GM12892 (cell line): ENCODE data around the gene CHST10. TPM values are rescaled to one million over a fixed set of nuclear protein-coding genes. Genes with fewer than 3 reads are reported as not detected.
A peak's percentile ranks its signal among the peaks of the same experiment; 100 is the strongest.
"Not testable (repeated sequence)": the region's sequence is repeated elsewhere in the genome, so short reads cannot be mapped to it uniquely, and the experiment has no call there.

Experiments used
- DNase-seq: peaks from one replicate; pipeline ENCODE4 v3.0.0; 2011; ENCODE audit not compliant: insufficient read length
- FAIRE-seq: peaks from 2 replicates; lab custom pipeline; 2011; peaks lifted over from hg19 to GRCh38; lab: Jason Lieb, UNC
- POLR2A ChIP-seq: IDR thresholded peaks from 2 replicates; pipeline ENCODE4 v1.6.1; 2011; ENCODE audit warnings: low read depth, low read length, control low read depth
- POLR2AphosphoS5 ChIP-seq: IDR thresholded peaks from 2 replicates; pipeline ENCODE4 v1.6.1; 2011; ENCODE audit warnings: low read depth, low read length, control low read depth
- TAF1 ChIP-seq: IDR thresholded peaks from 2 replicates; pipeline ENCODE4 v1.6.1; 2011; ENCODE audit warnings: low read depth, mild to moderate bottlenecking, control low read depth, low read length, borderline replicate concordance
- polyA plus RNA-seq: library from polyadenylated mRNA; unstranded; fragments of >200 nt; gene quantifications from one replicate; pipeline ENCODE4 v1.2.1, GENCODE V29; 2012; ENCODE audit warnings: missing spikeins, inconsistent platforms; ENCODE audit not compliant: missing spikeins

The CHST10 gene, protein sequence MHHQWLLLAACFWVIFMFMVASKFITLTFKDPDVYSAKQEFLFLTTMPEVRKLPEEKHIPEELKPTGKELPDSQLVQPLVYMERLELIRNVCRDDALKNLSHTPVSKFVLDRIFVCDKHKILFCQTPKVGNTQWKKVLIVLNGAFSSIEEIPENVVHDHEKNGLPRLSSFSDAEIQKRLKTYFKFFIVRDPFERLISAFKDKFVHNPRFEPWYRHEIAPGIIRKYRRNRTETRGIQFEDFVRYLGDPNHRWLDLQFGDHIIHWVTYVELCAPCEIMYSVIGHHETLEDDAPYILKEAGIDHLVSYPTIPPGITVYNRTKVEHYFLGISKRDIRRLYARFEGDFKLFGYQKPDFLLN
- polyA plus RNA-seq = 6.6 TPM

DNA sequence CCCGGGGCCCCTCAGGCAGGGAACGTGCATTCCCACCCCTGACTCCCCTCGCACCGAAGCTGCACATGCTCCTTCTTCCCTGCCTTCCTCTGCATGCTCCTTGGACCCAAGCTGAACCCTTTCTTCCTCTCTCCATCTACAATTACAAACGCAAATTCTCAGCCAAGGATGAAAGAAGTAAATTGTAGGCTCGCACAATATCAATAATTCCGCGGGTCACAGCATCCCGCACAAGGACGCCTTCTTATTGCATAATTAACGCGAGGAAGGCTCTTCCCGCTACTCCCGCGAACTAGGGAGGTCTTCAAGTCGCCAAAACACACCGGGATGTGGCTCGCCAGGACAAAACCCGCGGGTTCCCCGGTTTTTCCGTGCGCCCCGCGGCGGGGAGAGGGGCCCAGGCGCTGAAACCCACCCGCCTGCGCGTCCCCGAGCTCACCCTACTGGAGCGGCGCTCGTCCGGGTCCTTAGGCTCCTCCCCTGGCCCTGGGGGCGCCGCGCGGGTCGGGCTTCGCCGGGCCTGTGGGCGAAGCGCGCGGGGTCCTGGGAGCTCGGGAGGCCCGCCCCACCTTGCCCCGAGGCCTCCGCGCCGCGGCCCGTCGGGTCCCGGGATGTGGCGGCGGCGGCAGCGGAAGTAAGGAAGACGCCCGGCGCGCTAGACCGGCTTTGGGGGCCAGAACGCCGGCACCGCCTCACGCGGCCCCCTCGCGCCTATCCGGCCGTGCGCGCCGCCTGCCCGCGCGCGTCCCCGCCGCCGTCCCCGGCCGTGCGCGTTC lies at the start of gene CHST10:
Gene CHST10, minus strand, starts transcription at position 734 of the 776 bp plus-strand sequence. CDS start 10,993 bp downstream, outside the sequence.
- FAIRE-seq (peak; percentile 27), DNase-seq (peak; percentile 85)

DNA sequence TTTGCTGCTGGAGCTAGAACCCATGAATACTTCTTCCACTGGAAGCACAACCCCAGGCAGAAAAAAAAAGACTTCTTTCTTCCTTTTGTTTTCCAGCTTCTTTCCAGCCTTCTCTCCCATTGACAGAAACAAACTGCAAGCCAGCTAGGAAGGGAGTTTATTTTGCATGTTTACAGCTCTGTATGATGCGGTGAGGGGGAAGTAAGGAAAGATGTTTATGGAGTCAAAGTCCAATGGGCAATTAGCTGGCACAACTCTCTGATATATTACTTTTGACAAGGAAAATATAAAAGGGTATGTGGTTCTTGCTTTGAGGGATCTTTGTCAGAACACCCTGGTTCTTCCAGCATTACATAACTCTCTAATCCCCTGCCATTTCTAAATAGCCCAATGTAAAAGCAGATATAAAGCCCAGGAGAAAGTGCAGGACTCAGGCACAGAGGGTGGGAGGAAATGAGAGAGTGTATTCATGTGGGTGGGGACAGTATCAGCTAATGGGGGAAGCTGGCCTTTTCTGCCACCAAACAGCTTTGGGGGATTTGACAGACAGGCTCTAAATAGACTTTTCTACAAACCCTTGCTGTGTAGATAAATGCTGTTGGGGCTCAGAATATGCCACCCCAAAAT lies 43.5 kb upstream of the CHST10 start:
- DNase-seq = no peak
- TF ChIP-seq TAF1 = no peak
- TF ChIP-seq POLR2AphosphoS5 = no peak
- TF ChIP-seq POLR2A = no peak
- FAIRE-seq = no peak

More for the DNA sequence above, at the start of gene CHST10:
- TF ChIP-seq TAF1 (peak; percentile 54; the same call in 1 of the 2 replicates), POLR2A (0 out of 2 replicates have a peak, but pooled peaks have one; percentile 57), POLR2AphosphoS5 (no peak)

DNA sequence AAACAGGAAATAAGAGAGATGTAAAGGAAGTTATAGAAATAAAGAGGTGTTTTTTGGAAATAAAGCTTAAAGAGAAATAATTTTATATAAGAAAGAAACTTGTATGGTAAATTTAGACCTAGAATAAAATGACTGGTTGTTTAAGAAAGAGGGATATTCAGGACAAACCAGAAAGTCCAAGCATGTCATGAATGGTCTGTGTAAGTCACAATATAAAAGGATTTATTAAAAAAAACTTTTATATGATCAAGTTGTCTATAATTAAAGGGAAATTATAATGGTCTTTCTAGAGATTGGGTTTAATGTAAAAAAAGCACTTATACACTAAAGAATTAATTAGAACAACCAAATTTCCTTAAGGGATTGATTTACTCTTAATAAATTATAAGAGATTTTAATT lies 38.9 kb upstream of the CHST10 start:
- not testable (repeated sequence) for FAIRE-seq, DNase-seq

DNA sequence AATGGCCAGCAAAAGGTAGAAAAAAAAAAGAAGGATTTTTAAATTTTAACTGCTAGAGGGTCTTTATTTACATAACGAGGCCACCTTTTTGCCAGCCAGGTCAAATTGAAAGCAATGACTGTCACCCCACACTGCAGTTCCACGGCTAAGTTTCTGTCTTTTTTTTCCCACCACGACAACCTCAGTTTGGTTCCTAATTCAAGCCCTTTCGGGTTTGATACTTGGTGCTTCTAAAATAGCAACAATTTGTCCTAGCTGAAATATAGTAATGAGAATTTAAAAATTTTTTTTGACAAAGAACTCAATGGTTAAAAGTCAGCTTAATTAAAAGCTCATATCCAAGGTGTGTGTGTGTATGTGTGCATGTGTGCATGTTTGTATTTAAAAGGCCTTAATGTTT lies 36.4 kb upstream of the CHST10 start:
- no peak for FAIRE-seq
- DNase-seq = no peak
- TF ChIP-seq POLR2AphosphoS5 (no peak), POLR2A (no peak), TAF1 (no peak)

DNA sequence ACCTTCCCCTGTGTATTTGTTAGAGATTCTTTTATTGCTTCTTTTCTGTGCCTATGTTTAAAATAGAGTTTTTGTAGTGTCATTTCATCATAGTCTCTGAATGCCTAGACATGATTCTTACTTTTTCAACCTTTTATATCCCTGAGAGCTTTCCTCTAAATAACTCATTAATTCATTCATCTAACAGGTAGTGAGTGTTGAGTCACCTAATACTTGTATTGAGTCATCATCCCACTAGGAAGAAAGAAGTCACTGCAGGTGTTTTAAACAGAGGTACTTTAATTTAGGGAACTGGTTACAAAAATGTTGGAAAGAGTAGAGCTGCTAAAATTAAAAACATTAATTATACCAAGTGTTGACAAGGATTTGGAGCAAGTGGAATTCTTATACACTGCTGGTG lies 34.3 kb upstream of the CHST10 start:
- no peak for FAIRE-seq

DNA sequence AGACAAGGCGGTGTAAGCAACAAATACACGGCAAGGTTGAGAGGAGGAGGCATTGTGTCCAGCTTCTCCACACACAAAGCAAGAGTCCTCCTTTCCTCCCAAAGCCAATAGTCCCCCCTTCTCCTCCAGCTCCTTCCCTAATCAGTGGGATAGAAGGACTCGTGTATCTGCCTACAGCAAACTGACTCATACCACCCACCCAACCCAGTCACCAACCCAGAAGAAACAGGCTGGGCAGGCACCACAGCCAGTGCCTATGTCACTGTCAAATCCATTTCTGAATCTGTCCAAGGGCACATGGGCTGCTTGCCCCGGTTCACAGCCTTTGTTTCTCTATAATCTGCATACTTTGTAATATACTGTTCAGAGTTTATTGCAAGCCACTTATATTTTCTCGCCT lies 33.6 kb upstream of the CHST10 start:
- DNase-seq (no peak), FAIRE-seq (no peak)
- TF ChIP-seq TAF1 = no peak
- no peak for TF ChIP-seq POLR2AphosphoS5
- TF ChIP-seq POLR2A = no peak

More for the DNA sequence above, 34.3 kb upstream of the CHST10 start:
- DNase-seq = no peak
- TF ChIP-seq TAF1 = no peak
- TF ChIP-seq POLR2A = no peak
- TF ChIP-seq POLR2AphosphoS5 = no peak

DNA sequence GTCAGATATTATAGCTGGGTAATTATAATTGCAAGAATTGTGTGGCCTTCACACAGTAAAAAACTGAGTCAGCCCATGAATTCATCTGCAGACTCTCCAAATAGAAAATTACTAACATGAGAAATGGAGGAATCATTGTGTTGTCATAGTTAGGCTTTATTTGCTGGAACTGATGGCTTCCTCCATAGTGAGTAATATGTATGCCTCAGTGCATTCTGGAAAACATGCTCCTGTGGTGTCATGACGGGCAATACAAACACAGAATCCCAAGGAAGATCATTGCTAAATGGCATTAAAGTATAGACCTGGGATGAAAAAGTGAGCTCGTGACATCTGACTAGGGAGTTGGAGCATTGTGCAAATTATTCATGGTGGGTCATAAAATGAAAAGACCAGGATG lies 29.2 kb upstream of the CHST10 start:
- no peak for FAIRE-seq
- TF ChIP-seq POLR2A (no peak), TAF1 (no peak), POLR2AphosphoS5 (no peak)
- DNase-seq = no peak

DNA sequence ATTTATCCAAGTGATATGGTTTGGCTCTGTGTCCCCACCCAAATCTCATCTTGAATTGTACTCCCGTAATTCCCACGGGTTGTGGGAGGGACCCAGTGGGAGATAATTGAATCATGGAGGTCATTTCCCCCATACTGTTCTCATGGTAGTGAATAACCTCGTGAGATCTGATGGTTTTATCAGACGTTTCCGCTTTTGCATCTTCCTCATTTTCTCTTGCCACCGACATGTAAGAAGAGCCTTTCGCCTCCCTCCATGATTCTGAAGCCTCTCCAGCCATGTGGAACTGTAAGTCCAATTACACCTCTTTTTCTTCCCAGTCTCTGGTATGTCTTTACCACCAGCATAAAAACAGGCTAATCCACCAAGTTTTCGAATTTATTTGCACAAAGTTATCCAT lies 20.3 kb upstream of the CHST10 start:
- DNase-seq = no peak
- TF ChIP-seq POLR2AphosphoS5 (no peak), POLR2A (no peak), TAF1 (no peak)
- FAIRE-seq = no peak

DNA sequence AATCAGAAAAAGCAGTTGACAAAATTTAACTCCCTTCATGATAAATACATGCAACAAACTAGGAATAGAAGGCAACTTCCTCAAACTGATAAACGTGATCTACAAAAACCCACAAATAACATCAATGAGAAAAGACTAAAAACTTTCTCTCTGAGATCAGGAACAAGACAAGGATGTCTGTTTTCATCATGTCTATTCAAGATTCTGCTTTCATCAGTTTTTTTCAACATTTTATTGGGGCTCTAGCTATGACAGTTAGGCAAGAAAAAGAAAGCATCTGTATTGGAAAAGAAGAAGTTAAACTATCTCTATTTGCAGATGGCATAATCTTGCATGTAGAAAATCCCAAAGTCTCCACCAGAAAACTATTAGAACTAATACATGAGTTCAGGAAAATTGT lies 12.3 kb upstream of the CHST10 start:
- no peak for DNase-seq
- no peak for FAIRE-seq
- TF ChIP-seq TAF1 = no peak

DNA sequence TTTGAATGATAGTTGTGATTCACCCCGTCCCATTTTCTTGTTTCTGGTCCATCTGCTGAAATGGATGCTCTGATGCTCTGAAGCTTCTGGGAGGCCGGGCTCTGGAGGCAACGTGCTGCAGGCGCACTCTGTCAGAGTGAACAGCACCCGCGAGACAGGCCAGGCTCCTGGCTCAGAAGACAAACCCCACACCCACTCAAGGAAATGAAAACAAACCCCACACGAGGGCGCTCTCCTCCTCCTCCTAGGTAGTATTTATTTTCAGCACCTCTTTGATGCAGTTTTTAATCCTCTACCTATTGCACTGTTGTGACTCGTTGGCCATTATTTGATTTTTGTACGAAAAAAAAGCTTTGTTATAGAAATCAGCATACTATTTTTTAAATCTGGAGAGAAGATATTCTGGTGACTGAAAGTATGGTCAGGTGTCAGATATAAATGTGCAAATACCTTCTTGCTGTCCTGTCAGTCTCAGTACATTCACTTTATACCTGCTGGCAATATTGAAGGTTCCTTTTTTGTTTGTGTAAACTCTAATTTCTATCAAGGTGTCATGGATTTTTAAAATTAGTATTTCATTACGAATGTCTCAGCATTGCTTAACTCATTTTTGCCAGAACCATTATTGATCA lies 10.3 kb upstream of the CHST10 start:
- no peak for FAIRE-seq
- no peak for TF ChIP-seq TAF1
- no peak for TF ChIP-seq POLR2AphosphoS5
- no peak for TF ChIP-seq POLR2A
- DNase-seq = no peak

DNA sequence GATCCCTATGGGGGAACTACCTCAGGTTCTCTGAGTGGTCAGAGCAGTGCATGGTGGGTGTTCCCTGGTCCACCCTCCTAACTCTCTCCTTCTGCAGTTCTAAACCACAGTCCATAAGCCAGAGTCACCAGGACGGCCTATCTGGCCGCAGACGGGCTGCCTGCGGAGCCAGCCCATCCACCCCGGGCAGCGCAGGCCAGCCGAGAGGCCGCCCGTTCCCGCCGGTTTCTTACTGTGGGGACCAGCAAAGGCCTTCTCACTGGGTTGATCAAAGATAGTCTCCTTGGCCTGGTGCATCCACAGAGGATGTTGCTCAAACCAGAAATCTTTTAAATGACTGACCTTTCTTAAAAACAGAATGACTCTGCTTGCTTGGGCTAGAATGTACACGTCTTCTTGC lies 9.6 kb upstream of the CHST10 start:
- no peak for FAIRE-seq

More for the DNA sequence above, 9.6 kb upstream of the CHST10 start:
- TF ChIP-seq POLR2AphosphoS5 (no peak), TAF1 (no peak), POLR2A (no peak)
- no peak for DNase-seq
